Activated naive CD8-positive, alpha-beta T cell treated with anti-CD3 and anti-CD28 coated beads, Interleukin-2, amount 10 ng/mL, durations not matched to agents 7 days and 5 days (primary cell): ENCODE results near the gene GNG4. TPM values are rescaled to one million over a fixed set of nuclear protein-coding genes. Genes with fewer than 3 reads are reported as not detected.
"Not testable (repeated sequence)": the region's sequence is repeated elsewhere in the genome, so short reads cannot be mapped to it uniquely, and the experiment has no call there.

Experiments used
- ATAC-seq: fragments of 150-1000 bp; cut with Tn5 transposase; one replicate; pipeline ENCODE4 v1.10.0; 2021; ENCODE audit warnings: low read depth, moderate library complexity
- POLR2A ChIA-PET: fragments of 350-600 bp; sonication (Branson Sonifier 250); formaldehyde crosslinking; loops from one replicate; lab custom pipeline; 2021; ENCODE audit warnings: antibody characterized with exemption; lab: Charles Lee
- DNase-seq: peaks from one replicate; pipeline ENCODE4 v3.0.0; 2021
- H3K27ac Mint-ChIP-seq: one replicate; pipeline ENCODE4 v1.8.0; 2022; ENCODE audit warnings: mild to moderate bottlenecking, mixed read lengths
- H3K27me3 Mint-ChIP-seq: one replicate; pipeline ENCODE4 v1.8.0; 2022; ENCODE audit warnings: mild to moderate bottlenecking, moderate library complexity, mixed read lengths
- H3K36me3 Mint-ChIP-seq: one replicate; pipeline ENCODE4 v1.8.0; 2021; ENCODE audit warnings: mild to moderate bottlenecking, mixed read lengths
- H3K4me1 Mint-ChIP-seq: one replicate; pipeline ENCODE4 v1.8.0; 2021; ENCODE audit warnings: mixed read lengths
- H3K4me3 Mint-ChIP-seq: one replicate; pipeline ENCODE4 v1.8.0; 2022; ENCODE audit warnings: mild to moderate bottlenecking, moderate library complexity, mixed read lengths
- H3K9me3 Mint-ChIP-seq: one replicate; pipeline ENCODE4 v1.8.0; 2021; ENCODE audit warnings: mixed read lengths
- total RNA-seq, 2 experiments: library from RNA; stranded (reverse); gene quantifications; one replicate each; pipeline ENCODE4 v1.2.3, GENCODE V29; 2021

Gene GNG4
- total RNA-seq, 2 experiments from 2014 or later = not detected

GRCh38 chr1:235628316-235629005 lies 21.1 kb downstream of the GNG4 start:
- Mint-ChIP-seq H3K4me1 (peaks cover 17% of the 10 kb centered on the region), H3K36me3 (no peaks in the 10 kb centered on the region), H3K4me3 (no peak overlapping the region), H3K9me3 (no peaks in the 10 kb centered on the region), H3K27ac (no peak overlapping the region), H3K27me3 (peaks cover 40% of the 10 kb centered on the region)
- ATAC-seq (no peak), DNase-seq (no peak)
- POLR2A ChIA-PET = interaction anchor here (0.7 kb wide), 1 partner anchor 122 kb away, joined by 5 read pairs; no protein-coding TSS in a partner anchor

DNA sequence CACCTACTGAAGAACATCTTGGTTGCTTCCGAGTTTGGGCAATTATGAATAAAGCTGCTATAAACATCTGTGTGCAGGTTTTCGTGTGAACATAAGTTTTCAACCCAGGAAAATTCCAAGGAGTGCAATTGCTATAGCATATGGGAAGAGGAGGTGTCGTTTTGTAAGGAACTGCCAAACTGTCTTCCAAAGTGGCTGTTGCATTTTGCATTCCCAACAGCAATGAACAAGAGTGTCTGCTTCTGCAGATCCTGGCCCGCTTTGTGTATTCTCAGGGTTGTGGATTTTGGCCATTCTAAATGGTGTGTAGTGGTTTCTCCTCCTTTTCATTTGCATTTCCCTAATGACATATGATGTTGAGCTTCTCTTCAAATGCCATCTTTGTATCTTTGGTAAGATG lies 23.8 kb downstream of the GNG4 start:
- H3K9me3 Mint-ChIP-seq = no peaks in the 10 kb centered on the region
- DNase-seq (no peak), ATAC-seq (no peak)
- no peak overlapping the region for H3K4me3 Mint-ChIP-seq
- no peak overlapping the region for H3K27ac Mint-ChIP-seq
- no peaks in the 10 kb centered on the region for H3K36me3 Mint-ChIP-seq
- peaks cover 12% of the 10 kb centered on the region for H3K4me1 Mint-ChIP-seq
- POLR2A ChIA-PET = no interaction called here
- peaks cover 29% of the 10 kb centered on the region for H3K27me3 Mint-ChIP-seq

GRCh38 chr1:235625340-235625739 lies 24.2 kb downstream of the GNG4 start:
- ATAC-seq = no peak

DNA sequence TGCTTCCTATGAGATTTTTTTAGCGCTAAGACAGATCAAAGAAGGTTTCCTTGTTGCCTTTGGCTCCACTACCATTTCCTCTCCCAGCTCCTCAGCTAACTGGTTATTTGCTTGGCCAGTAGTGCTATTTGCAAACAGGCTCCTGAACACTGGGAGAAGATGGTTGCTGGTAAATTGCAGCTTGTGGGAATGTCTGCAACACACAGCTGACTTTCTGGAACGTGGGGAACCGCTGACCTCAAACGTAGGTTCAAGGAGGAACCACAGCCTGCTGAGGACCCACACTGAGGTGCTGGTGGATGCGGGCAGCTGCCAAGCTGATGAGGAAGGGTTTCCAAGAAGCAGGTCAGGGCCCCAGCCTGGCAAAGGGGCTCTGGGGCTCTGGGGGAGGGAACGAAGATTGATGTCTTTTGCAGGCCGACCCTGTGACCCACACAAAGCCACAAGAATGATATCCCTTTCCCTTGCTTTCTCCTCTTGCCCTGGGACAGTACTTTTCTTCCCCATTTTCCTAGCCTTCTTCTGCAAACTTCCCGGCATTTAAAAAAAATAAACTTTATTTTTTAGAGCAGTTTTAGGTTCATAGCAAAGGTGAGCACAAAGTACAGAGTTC lies 24.8 kb downstream of the GNG4 start:
- POLR2A ChIA-PET = no interaction called here
- ATAC-seq (no peak), DNase-seq (no peak)
- Mint-ChIP-seq H3K4me1 (peaks cover 12% of the 10 kb centered on the region), H3K4me3 (peak overlapping the region; percentile 24), H3K27ac (no peak overlapping the region), H3K9me3 (no peaks in the 10 kb centered on the region), H3K36me3 (no peaks in the 10 kb centered on the region), H3K27me3 (peaks cover 22% of the 10 kb centered on the region)

More at GRCh38 chr1:235625340-235625739, 24.2 kb downstream of the GNG4 start:
- H3K9me3 Mint-ChIP-seq = no peaks in the 10 kb centered on the region
- DNase-seq = no peak
- H3K27me3 Mint-ChIP-seq = peaks cover 26% of the 10 kb centered on the region
- POLR2A ChIA-PET = no interaction called here
- no peak overlapping the region for H3K4me3 Mint-ChIP-seq
- no peaks in the 10 kb centered on the region for H3K36me3 Mint-ChIP-seq
- no peak overlapping the region for H3K27ac Mint-ChIP-seq
- peaks cover 12% of the 10 kb centered on the region for H3K4me1 Mint-ChIP-seq

DNA sequence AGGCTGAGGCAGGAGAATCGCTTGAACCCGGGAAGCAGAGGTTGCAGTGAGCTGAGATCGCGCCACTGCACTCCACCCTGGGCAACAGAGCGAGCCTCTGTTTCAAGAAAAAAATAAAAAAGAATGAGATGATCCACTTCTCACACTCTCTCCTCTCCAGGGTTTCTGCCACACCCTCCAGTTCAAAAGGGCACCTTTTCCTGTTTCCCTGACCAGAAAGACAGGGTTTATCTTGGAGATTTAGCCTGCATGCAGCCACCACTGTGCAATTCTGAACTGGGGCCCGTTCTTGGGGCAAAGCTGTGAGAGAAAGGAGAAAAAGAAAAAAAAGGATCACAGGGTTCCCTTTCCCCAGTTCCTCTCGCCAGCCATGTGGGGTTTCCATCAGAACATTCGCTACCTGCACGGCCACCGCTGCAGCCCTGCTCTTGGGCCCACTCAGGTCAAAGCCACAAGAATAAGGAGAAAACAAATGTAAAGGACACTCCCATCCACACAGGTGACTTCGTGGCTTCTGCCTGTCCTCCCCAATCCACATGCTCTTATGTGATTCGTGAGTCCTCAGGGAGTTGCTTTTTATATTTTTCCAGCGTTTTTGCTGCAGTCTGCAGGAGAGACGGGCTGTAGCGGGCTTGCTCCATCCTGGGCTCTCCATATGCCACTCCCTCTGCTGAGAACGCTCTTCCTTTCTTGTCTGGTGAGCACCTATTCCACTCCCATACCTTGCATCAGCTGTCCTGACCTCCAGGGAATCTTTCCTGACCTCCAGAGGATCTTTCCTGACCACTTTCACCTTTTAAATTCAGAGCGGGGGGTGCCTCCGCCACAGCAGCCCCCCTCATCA lies 26.4 kb downstream of the GNG4 start:
- H3K9me3 Mint-ChIP-seq = no peaks in the 10 kb centered on the region
- peaks cover 12% of the 10 kb centered on the region for H3K4me1 Mint-ChIP-seq

GRCh38 chr1:235619149-235619548 lies 30.4 kb downstream of the GNG4 start:
- H3K36me3 Mint-ChIP-seq, H3K9me3 Mint-ChIP-seq, H3K4me1 Mint-ChIP-seq, H3K27ac Mint-ChIP-seq, DNase-seq, H3K4me3 Mint-ChIP-seq, POLR2A ChIA-PET, ATAC-seq: not testable (repeated sequence)
- H3K27me3 Mint-ChIP-seq = peaks cover 18% of the 10 kb centered on the region

More for the DNA sequence above, 26.4 kb downstream of the GNG4 start:
- POLR2A ChIA-PET = no interaction called here
- Mint-ChIP-seq H3K27ac (no peak overlapping the region), H3K36me3 (no peaks in the 10 kb centered on the region), H3K4me3 (no peak overlapping the region), H3K27me3 (peaks cover 16% of the 10 kb centered on the region)
- no peak for DNase-seq
- ATAC-seq = no peak

- H3K36me3 Mint-ChIP-seq = no peaks in the 10 kb centered on the region
- no peaks in the 10 kb centered on the region for H3K4me1 Mint-ChIP-seq
- no peak overlapping the region for H3K4me3 Mint-ChIP-seq
- H3K27me3 Mint-ChIP-seq = peaks cover 12% of the 10 kb centered on the region
- POLR2A ChIA-PET = no interaction called here
- ATAC-seq = no peak
- H3K9me3 Mint-ChIP-seq = no peaks in the 10 kb centered on the region
- no peak overlapping the region for H3K27ac Mint-ChIP-seq
- DNase-seq = no peak
These were observed 31.8 kb downstream of the GNG4 start for GRCh38 chr1:235617808-235618207.

- POLR2A ChIA-PET = no interaction called here
- Mint-ChIP-seq H3K4me3 (no peak overlapping the region), H3K9me3 (no peaks in the 10 kb centered on the region), H3K4me1 (no peaks in the 10 kb centered on the region), H3K27me3 (peaks cover 12% of the 10 kb centered on the region), H3K27ac (no peak overlapping the region), H3K36me3 (no peaks in the 10 kb centered on the region)
- DNase-seq (no peak), ATAC-seq (no peak)
These were observed 32.4 kb downstream of the GNG4 start for GRCh38 chr1:235617140-235617539.

GRCh38 chr1:235614442-235614954 lies 35.1 kb downstream of the GNG4 start:
- Mint-ChIP-seq H3K36me3 (no peaks in the 10 kb centered on the region), H3K4me1 (no peaks in the 10 kb centered on the region), H3K27me3 (peaks cover 17% of the 10 kb centered on the region), H3K9me3 (no peaks in the 10 kb centered on the region), H3K27ac (no peak overlapping the region), H3K4me3 (no peak overlapping the region)
- no peak for DNase-seq
- no peak for ATAC-seq
- POLR2A ChIA-PET = no interaction called here

DNA sequence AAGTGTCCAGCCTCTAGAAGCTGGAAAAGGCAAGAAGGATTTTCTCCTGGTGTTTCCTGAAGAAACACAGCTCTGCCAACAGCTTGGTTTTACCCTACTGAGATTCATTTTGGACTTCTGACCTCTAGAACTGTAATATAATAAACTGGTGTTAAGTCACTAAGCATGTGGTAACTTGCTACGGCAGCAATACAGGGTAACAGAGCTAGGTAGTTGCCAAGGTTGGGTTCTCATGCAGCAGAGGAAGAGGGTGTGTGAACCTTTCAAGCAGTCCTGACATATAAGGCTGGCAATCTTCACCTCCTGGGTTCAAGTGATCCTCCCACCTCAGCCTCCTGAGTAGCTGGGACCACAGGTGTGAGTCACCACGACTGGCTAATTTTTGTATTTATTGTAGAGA lies 36.0 kb downstream of the GNG4 start:
- POLR2A ChIA-PET = no interaction called here

DNA sequence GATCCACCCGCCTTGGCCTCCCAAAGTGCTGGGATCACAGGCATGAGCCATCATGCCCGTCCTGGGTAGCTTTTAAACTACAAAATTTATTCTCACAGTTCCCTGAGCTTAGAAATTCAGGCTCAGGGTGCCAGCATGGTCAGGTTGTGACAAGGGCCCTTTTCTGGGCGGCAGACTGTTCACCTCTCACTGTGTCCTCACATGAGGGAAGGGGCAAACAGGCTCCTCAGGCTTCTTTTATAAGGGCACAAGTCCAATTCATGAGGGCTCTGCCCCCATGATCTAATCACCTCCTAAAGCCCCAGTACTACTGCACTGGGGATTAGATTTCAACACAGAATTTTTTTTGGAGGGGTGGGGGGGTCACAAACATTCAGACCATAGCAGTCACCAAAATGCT lies 36.8 kb downstream of the GNG4 start:
- POLR2A ChIA-PET = no interaction called here
- no peaks in the 10 kb centered on the region for H3K9me3 Mint-ChIP-seq
- no peaks in the 10 kb centered on the region for H3K36me3 Mint-ChIP-seq
- ATAC-seq = no peak
- no peak overlapping the region for H3K27ac Mint-ChIP-seq
- DNase-seq = no peak
- no peaks in the 10 kb centered on the region for H3K4me1 Mint-ChIP-seq
- peaks cover 19% of the 10 kb centered on the region for H3K27me3 Mint-ChIP-seq
- no peak overlapping the region for H3K4me3 Mint-ChIP-seq

More for the DNA sequence above, 36.0 kb downstream of the GNG4 start:
- no peak overlapping the region for H3K27ac Mint-ChIP-seq
- no peaks in the 10 kb centered on the region for H3K36me3 Mint-ChIP-seq
- ATAC-seq (no peak), DNase-seq (no peak)
- H3K27me3 Mint-ChIP-seq = peaks cover 17% of the 10 kb centered on the region
- H3K9me3 Mint-ChIP-seq = no peaks in the 10 kb centered on the region
- no peaks in the 10 kb centered on the region for H3K4me1 Mint-ChIP-seq
- H3K4me3 Mint-ChIP-seq = no peak overlapping the region

DNA sequence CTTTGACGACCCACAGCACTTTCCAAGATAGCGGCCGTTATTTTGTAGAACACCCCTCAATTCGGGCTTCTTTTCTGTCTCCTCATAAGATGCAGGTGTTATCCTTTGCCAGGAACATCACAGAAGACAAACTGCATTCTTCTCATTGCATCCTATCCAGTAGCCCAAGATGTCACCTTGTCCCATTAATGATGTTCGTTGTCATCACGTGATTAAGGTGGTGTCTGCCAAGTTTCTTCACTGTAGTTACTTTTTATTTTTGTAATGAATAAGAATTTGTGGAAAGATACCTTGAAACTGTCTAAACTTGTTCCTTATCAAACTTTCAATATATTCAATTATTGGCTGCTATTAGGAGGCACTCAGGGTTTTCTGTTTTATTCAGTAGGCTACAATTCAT lies 39.4 kb downstream of the GNG4 start:
- POLR2A ChIA-PET = no interaction called here
- H3K36me3 Mint-ChIP-seq = no peaks in the 10 kb centered on the region
- peaks cover 13% of the 10 kb centered on the region for H3K27me3 Mint-ChIP-seq
- DNase-seq (no peak), ATAC-seq (no peak)
- no peaks in the 10 kb centered on the region for H3K9me3 Mint-ChIP-seq
- no peaks in the 10 kb centered on the region for H3K4me1 Mint-ChIP-seq
- H3K4me3 Mint-ChIP-seq = no peak overlapping the region
- no peak overlapping the region for H3K27ac Mint-ChIP-seq

DNA sequence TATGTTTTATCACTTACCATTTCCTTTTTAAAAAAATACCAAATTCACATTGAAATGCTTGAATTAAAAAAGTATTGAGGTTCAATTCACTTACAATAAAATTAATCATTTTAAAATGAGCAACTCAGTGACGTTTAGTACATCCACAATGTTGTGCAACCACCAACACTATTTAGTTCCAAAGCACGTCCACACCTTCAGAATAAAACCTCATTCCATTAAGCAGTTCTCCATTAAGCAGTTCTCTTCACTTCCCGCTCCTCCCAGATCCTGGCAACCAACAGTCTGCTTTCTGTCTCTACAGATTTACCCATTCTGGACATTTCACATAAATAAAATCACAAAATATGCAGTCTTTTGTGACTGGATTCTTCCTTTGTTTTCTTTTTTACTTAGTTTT lies 41.3 kb downstream of the GNG4 start:
- Mint-ChIP-seq H3K27me3 (peaks cover 8% of the 10 kb centered on the region), H3K9me3 (no peaks in the 10 kb centered on the region), H3K4me3 (no peak overlapping the region), H3K27ac (no peak overlapping the region), H3K4me1 (no peaks in the 10 kb centered on the region), H3K36me3 (no peaks in the 10 kb centered on the region)
- no peak for ATAC-seq
- no peak for DNase-seq
- POLR2A ChIA-PET = no interaction called here
